HG03159 (cell line): ENCODE data around the gene DEGS2.

Experiments
- ATAC-seq: cut with Tn5 transposase; IDR thresholded peaks from one replicate; pipeline ENCODE4 v1.9.1; 2021; ENCODE audit warnings: mild to moderate bottlenecking, moderate library complexity; ENCODE audit not compliant: unreplicated experiment

Gene DEGS2

GRCh38 chr14:100135073-100135472 lies 24.4 kb downstream of the DEGS2 start:
- no peak for ATAC-seq

GRCh38 chr14:100134586-100134985 lies 24.9 kb downstream of the DEGS2 start:
- no peak for ATAC-seq

GRCh38 chr14:100132903-100133510 lies 26.4 kb downstream of the DEGS2 start:
- no peak for ATAC-seq

- ATAC-seq = no peak
Measured at GRCh38 chr14:100132161-100132902, 27.1 kb downstream of the DEGS2 start.

- ATAC-seq = no peak
Measured at GRCh38 chr14:100131181-100131580, 28.3 kb downstream of the DEGS2 start.

GRCh38 chr14:100130521-100130920 lies 28.9 kb downstream of the DEGS2 start:
- ATAC-seq = no peak

GRCh38 chr14:100129161-100129589 lies 30.3 kb downstream of the DEGS2 start:
- ATAC-seq = no peak

GRCh38 chr14:100128688-100129087 lies 30.8 kb downstream of the DEGS2 start:
- ATAC-seq = no peak

GRCh38 chr14:100127853-100128455 lies 31.5 kb downstream of the DEGS2 start:
- no peak for ATAC-seq

- ATAC-seq = no peak
Measured at GRCh38 chr14:100126401-100126800, 33.0 kb downstream of the DEGS2 start.

- ATAC-seq = no peak
Measured at GRCh38 chr14:100124551-100125088, 34.8 kb downstream of the DEGS2 start.

- ATAC-seq = no peak
Measured at GRCh38 chr14:100123618-100124017, 35.8 kb downstream of the DEGS2 start.

GRCh38 chr14:100122481-100123223 lies 36.8 kb downstream of the DEGS2 start:
- ATAC-seq = no peak

- ATAC-seq = no peak
Measured at GRCh38 chr14:100121643-100122480, 37.6 kb downstream of the DEGS2 start.

- no peak for ATAC-seq
Measured at GRCh38 chr14:100120522-100121269, 38.7 kb downstream of the DEGS2 start.

- no peak for ATAC-seq
Measured at GRCh38 chr14:100119251-100119650, 40.2 kb downstream of the DEGS2 start.

GRCh38 chr14:100118396-100119011 lies 40.9 kb downstream of the DEGS2 start:
- no peak for ATAC-seq

- ATAC-seq = no peak
Measured at GRCh38 chr14:100117633-100118395, 41.6 kb downstream of the DEGS2 start.
